HG02981 (cell line): ENCODE measurements around the gene WLS.

Experiments used
- ATAC-seq: cut with Tn5 transposase; IDR thresholded peaks from one replicate; pipeline ENCODE4 v1.9.1; 2021; ENCODE audit warnings: mild to moderate bottlenecking, moderate library complexity; ENCODE audit not compliant: unreplicated experiment

The WLS gene

DNA sequence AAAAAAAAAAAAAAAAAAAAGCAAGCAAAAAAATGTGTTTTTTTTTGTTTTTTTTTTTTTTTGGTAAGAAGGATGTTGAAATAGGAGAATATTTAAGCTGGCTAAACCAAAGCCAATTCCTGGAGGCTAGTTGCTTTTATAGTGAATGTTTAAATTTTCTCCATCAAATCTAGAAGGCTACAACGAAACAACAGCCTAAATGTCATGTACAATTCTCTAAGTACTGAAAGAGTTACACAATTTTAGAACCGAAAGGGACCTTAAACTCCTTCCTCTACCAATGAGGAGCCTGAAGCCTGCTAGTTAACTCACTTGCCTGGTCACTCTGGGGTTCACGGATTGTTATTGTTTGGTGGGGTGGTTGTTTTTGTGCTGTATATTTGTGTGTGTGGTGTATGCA lies 3.5 kb downstream of the WLS start:
- no peak for ATAC-seq

DNA sequence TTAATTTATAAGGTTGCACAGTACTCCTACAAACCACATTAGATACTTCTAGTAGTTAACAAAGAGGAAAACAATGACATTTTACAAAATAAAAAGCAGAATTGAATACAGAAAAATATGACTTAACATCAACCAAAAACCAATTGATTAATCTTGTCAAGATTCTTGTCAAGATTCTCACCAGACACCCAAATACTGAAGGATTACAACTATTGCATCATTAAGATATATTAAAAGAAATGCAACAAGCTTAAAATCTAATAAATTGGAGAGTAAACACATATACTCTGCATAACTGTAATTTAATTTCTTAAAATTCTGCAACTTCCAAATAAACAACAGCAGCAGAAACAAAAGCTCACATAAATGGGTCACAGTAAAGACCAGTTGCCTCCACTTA lies 4.7 kb downstream of the WLS start:
- ATAC-seq, result no peak

DNA sequence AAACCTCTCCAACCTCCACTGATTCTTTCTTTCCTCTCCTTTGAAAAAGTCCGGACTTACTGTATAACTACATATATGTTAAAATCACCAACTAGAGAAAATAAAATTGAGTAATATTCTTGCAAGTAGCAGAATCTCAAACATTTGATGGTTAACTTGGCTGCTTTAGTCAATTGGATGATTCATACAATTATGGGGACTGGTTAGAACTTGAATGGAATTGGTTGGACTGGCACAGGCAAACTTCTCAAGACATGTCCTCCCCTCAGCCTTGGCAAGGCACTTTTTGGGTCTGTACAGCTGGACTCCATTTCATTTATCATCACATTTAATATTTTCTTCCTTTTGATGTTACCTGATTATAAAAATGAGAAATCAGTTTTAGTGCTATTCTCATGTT lies 6.5 kb downstream of the WLS start:
- ATAC-seq, result no peak

DNA sequence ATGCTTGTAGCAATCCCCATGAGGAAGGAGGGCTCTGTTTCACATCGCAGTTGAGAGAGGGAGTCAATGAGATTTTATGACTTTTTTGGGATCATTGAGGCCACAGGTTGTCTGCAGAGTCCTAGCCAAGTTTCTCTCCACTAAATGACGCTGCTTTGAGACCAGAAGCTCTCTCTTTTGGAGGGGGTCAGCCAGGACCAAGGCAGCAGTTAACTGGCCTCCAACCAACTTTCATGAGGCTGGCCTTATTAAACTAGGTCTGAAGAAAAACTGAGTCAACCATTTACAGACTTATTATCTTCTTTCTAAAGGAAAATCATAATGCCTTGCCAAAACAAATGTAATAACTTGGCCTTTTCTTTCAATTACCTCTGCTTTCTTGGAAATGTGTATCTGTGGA lies 8.6 kb downstream of the WLS start:
- no peak for ATAC-seq

DNA sequence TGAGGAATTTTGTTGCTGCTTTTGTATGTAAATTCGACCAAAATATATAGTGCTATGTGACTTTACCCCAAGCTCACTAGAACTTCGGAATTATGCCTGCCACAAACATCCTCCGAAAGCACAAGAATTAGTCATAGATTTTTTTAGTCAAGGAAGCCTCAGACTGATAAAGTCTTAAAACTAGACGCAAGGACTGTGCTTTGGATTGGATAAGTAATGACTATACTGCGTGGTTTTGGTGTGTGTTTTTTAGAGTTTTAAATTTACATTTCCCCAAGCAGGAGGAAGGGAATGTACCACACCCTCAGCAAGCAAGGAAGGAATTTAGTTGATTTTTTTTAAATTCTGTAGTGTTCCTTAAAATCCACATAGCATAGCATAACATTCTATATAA lies 10.3 kb downstream of the WLS start:
- ATAC-seq, result no peak

DNA sequence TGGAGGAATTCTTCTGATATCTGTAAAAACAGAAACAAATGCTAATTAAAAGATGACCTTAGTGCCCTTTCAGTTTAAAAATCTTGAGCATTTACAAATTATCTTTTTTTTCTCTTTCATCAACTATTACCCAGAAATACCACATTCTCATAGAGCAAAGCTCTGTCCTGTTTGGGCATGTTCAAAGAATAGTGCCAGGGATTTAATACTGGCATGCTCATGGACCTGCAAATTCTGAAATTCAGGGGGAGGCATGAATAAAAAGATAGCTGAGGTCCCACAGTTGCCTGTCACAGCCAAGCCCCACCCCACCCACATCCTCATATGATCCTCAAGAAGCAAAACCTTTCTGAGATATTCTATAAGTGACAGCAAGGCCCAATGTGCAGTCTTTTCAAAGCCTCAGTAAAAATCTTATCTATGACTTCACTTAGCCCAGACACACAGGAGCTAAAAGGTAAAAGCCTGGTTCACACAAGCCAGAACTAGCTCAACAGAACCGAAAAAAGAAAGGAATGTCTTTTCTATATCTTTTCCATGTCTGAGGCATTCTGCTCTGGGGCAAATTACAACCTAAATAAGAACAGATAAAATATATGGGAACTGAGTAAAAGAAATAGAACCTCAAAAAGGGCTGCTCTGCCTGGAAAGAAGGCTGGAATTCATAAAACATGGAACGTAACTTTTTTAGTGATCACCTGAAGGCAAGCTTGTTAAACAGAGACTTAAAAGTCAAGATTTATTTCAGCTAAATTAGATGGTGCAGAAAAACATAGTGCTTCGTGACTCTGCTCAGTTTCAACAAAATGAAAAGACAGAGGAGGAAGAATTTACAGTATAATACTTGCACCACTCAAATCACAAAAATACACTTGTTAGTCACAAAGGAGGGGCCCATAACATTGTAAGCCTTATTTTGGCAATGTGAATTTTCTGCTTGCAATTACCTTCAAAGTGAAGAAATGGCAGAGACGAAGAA lies 11.0 kb downstream of the WLS start:
- ATAC-seq, result no peak

DNA sequence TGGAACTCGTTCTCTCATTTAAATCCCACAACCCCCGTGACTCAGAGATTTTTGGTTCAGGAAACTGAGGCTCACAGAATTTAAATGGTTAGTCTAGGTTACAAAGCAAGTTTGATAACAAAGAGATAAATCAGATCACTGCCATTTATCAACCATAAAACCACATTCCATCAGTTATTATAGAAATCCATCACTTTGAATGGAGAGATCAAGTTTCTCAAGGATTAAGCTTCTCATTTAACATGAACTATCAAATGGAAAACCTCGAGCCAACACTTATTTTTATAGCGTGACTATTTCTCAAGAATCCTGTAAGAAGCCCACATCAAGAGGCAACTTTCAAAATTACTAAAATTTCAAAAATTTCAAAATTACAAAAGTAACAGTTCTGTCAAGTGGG lies 11.9 kb downstream of the WLS start:
- no peak for ATAC-seq

DNA sequence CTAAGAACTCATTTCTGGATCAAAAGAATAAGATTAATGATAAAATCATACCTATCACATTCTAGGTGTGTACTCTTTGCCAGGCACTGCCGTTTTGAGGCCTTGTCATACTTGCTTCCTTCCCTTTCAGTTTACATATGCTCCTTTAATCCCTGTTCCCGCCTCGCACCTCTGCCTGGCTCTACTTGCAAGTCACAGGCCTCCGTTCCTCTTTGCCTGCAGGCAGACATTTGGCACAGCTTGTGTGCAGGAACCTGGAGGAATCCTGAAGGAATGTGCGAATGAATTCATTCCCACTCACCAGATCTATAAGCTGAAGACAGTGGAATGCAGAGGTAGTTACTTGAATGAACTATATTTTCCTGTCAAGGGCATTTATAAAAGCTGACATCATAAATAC lies 13.8 kb downstream of the WLS start:
- no peak for ATAC-seq

DNA sequence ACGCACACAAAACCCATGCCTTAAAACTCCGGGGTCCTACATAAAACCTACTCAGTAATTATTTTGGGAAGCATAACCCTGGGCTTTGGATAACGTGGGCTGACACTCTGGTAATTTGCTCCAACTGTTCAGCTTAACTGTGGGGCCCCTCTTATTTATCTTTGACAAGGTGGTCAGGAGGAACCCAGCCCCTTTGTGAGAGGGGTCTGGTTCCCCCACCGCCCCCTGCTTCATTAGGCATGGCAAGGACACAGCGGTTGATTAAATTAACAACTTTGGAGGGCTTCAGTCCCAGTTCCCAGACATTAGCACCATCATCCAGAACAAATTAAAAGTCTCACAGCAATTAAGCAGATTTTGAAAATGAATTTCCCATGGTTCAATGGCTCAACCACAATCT lies 14.7 kb downstream of the WLS start:
- no peak for ATAC-seq

DNA sequence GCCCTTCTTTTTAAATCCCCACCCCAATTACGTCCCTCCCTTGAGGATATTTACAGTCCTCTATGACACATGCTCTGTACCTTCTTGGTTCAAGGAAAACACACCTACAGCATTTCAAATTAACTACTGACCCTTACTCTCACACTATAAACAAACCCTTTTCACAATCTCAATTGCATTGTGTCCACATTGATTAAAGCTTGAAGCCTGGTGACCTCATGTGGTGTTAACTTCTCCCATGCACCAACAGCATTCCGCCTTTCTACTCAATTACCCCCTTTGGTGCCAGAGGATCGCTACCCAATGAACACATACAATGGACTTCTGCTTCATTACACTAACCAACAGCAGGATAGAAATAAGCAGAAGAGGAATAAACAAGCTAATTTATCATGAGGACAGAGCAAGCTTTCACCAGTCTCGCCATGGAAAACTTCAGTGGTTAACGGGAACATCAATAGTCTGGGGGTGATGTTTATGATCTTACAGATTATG lies 15.2 kb downstream of the WLS start:
- no peak for ATAC-seq

DNA sequence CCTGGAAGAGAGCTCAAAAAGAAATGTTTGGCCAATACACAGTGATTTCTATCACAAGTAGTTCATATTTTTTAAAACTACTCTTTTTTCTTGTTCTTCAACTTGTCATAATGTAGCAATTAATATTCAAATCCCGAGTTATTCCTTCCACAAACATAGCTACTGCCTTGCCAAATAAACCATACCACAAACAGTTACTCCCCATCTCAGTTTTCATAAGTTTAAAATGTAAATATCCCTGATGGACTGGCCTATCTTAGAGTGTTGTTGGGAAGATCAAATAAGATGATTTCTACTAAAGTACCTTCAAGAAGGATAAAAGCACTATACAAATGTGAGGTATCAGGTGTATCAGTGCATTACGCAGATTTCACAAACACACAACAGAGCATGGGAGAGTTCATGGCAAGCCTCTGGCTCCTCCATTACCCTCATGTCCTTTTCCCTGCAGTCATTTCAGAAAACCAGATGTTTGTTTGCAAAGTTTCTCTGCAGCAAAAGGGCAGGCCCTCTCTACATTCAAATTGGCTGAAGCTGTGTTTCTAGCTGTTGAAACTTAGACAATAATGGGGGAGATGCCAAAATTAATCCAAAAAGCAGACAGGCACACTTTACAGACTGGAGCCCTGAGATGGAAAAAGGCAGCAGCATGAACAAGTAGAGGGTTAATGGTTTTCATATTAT lies 16.1 kb downstream of the WLS start:
- ATAC-seq, result no peak

DNA sequence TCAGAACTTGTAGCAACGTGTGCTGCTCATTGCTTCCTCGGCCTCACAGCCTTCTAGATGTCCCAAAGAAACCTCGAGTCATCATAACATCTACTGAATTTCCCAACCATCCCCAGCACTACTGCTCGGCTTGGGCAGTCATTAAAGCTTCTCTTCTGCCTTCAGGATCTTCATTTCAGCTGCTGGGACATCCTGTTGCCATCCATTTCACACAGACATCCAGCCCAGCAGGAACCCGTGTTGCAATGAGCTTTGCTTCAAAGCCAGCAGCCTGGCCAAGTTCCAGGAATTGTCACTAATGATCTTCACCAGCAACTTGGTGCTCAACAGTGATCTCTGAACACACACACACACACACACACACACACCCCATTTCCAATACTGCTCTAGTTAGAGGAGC lies 18.5 kb downstream of the WLS start:
- ATAC-seq, result no peak

DNA sequence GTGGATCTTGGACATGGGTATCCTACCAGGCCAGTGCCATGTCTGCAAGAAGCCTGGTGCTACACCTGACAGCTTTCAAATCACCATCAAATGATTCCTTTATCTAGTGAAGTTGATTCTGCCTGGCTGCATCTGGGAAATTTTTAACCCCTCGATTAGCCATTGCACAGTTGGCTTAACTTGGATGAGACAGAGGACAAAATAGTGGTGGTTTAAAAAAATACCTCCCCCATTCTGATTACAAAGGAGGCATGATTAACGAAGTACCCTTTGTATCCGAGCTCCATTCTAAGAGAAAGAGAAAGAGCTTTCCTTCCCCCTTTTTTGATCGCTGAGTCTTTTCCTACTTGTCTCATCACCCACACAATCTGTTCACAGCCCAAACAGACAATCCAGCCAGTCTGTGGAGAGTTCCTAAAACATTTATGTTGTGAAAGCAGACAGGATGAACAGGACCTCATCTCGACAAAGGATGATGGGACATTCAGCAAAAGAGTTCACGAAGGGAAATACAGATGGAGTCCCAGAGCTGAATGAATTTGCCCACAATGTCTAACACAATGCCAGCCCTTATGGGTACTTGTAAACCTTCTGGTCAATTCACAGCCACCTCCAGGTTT lies 20.5 kb downstream of the WLS start:
- no peak for ATAC-seq

DNA sequence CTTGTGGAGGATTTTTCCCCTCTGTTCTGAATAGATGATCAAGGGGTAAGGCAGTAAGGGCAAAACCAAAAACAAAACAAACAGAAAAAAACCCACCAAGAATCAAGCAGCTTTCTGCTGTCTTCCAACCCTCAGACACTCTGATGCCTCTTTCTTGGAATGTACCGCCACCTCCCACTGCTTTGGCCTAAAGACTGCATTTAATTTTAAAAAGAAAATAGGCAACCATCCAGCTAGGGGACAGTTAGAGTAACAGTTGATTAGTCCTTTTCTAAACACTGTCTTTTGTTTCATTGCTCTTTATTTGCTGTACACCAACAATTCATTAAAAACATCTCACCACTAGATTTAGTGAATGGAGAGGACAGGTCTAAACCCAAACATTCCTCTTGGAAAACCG lies 21.5 kb downstream of the WLS start:
- ATAC-seq, result no peak

DNA sequence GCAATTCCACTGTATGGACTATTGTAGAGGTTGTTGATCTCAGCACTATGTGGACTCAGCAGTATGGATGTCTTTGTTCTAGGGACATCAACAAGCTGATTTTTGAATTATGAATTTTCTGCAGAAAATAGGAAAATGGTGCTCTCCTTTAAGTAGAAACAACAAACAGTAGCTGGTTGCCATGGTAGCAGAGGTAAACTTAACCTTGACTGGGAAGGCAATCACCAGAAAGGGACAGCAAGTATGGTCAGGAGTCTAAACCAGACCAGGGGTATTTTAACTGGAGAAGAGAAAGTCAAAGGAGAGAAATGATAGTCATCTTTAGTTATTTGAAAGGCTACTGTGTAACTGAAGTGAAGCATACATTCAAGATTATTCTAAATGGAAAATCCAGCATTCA lies 22.3 kb downstream of the WLS start:
- ATAC-seq, result no peak

DNA sequence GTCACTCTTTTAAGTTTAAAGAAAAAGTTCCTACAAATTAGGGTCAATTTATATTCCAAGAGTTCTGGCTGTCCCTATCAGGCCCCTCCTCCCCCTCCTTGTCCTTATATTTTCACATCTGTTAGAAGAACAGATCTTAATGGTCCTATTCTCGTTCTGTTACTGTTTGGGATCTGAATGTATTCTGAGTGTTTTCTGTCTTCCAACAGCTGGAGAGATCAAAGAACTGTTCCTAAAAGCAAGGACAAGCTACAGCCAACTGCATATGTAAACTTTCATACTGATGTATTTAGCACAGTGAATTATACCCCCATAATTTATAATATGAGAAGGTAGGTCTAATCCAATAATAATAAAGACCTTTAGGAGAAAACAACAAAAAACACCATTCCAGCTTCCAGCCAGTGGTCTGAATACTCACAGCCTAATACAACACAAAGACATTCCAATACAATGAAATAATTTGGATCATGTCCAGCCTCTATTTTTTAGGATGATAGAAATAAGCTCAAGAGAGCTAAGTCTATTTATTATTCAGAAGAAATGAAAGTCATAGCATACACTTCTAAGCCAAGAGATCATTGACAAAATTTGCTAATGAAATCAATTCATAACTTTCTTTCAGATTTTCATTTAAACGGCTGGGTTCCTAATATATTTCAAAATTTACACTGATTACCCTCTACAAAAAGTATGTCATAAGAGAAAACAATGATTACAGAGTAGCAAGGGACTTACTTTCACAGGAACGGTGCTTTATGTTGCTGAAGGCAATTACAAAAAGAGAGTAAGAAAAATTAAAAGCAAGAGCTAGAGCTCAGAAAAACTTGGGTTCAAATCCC lies 25.3 kb downstream of the WLS start:
- ATAC-seq, result no peak

DNA sequence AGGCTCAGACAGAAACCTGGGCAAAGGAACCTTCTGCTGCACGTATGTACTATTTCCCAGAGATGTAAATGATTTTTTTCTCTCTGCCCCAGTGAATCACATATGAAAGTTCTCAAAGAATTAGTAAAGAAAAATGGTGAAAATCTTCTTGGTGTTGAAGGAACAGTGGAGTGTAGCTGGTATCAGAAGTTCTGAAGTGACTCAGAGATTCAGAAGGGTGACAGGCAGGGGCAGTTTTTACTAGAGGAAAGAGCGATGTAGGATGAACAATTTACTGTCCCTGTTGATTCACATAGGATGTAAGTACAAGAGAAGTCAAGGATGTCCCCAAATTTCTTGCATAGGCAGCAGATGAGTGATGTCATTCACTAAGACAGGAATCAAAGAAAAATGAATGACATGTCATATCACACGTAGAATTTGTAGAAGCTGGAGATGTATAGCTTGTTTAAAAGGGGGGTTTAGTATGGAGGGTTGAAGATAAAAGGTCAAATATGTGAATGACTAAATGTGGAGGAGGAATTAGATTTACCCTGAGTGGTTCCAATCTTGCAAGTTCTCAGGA lies 26.4 kb downstream of the WLS start:
- ATAC-seq, result no peak

DNA sequence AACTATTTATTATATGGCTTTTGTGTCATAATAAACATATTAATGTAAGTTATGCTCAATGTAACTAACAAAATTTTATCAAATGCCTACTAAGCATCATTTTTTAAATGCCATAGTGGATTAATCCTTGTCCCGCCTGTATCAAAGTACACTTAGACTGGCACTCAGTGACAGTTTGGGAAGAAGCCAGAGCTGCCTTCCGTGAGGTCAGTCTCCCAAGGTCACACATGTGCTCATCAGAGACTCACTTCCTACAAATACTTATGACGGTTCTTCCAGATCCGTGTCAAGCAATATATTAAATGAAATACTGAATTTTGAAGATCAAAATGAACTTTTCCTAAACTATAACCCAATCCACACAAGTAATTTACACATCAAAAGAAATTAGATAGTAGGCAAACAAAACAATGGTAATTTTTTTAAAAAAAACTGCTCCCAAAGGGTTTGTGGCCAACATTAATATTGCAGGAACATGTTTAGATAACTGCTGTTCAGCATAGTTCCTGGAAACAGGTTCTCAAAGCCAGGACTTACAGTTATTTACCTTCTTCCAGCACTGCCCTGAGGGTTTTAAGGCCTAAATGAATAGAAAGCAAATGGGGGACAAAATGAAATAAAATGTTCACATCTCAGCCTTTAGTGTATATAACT lies 27.2 kb downstream of the WLS start:
- ATAC-seq, result no peak

DNA sequence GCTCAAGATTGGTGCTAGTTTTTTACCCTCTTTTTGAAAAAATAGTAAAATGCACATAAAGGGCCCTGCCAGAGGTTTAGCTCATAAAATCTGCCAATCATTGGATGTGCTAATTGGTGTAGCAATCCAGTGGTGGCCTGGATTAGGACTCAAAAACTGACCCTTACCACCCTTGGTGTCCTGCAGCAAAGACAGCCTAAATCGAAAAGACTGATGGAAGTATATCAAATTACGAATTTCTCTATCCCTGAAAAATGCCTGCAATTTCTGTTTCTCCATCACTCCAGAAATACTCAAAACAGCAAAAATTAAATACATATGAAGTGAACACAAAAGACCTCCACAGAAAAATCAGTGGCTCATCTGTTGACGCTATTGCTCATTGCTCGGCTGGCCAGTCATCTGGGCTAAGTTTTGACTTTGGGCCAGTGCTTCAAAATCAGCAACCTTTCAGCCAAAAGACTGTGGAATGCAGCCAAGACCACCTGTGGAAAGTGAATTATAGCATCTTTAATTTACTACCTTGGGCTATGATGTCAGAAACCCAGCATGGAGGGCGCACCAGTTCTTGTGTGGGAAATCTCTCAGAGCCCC lies 30.0 kb downstream of the WLS start:
- no peak for ATAC-seq
